ENCODE measurements around the gene C10orf62. TPM values are rescaled to one million over a fixed set of nuclear protein-coding genes. Genes with fewer than 3 reads are reported as not detected.

Gene C10orf62
- total RNA-seq, 1 donor from 2014 or later, result not detected

DNA sequence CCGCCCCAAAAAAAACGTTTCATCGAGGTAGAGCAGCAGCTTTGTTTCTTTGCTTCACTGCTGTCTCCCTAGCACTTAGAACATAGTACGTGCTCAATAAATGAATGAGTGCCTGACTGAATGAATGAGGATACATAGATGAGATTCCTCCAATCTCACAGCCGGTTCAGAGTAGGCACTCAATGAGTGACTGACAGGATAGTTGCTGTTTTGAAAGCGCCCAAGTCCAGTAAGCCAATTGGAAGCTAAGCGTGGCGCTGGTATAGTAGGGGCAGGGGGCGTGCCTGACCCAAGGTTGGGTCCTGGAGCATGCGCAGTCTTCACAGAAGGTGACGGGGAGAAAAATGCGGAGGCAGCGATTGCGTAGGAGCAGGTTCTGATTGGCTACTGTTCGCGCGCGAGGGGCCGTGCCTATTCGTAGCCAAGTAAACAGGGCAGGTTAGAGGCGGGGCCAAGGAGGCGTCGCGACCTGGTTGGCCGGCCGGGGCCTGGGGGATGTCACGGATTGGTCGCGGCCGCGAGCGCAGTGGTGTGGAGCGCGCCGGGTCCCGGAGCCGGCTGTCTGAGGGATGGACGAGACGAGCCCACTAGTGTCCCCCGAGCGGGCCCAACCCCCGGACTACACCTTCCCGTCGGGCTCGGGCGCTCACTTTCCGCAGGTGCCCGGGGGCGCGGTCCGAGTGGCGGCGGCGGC is 50.8 kb downstream of the C10orf62 start, which contains the start of gene PI4K2A:
PI4K2A (plus strand) TSS at position 498 of the 694 bp plus-strand sequence; CDS start at position 570, 72 bp downstream.
- TF ChIP-seq, protein P1, sequence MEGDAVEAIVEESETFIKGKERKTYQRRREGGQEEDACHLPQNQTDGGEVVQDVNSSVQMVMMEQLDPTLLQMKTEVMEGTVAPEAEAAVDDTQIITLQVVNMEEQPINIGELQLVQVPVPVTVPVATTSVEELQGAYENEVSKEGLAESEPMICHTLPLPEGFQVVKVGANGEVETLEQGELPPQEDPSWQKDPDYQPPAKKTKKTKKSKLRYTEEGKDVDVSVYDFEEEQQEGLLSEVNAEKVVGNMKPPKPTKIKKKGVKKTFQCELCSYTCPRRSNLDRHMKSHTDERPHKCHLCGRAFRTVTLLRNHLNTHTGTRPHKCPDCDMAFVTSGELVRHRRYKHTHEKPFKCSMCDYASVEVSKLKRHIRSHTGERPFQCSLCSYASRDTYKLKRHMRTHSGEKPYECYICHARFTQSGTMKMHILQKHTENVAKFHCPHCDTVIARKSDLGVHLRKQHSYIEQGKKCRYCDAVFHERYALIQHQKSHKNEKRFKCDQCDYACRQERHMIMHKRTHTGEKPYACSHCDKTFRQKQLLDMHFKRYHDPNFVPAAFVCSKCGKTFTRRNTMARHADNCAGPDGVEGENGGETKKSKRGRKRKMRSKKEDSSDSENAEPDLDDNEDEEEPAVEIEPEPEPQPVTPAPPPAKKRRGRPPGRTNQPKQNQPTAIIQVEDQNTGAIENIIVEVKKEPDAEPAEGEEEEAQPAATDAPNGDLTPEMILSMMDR (IDR thresholded peaks at IDR 0.05), result no peak
- Mint-ChIP-seq H3K27ac (ENCODE audit: unreplicated experiment) (peak within 1 kb of the TSS; percentile 98), H3K9me3 (ENCODE audit: low read depth) (no peaks in the 10 kb centered on the region), H3K36me3 (ENCODE audit: low read depth) (peaks cover 2% of the 10 kb centered on the region), H3K4me3 (ENCODE audit: unreplicated experiment) (peak within 1 kb of the TSS; percentile 98), H3K27me3 (ENCODE audit: low read depth) (no peaks in the 10 kb centered on the region), H3K4me1 (ENCODE audit: low read depth) (peaks cover 23% of the 10 kb centered on the region)
- peak; percentile 100 for DNase-seq (ENCODE audit: low spot score)

Other genes starting within 250 kb of the C10orf62 start
- 22.1 to 42.8 TPM (median 28.3 TPM) in 3 replicates for gene RRP12, start 188.4 kb upstream of the C10orf62 start, total RNA-seq
- 304 to 334 TPM (median 324 TPM) in 3 replicates for gene PGAM1, start 163.5 kb upstream of the C10orf62 start, total RNA-seq
- gene EXOSC1, start 143.7 kb upstream of the C10orf62 start, total RNA-seq, result 28.6 to 41.2 TPM (median 28.7 TPM) in 3 replicates
- 50.4 to 64.8 TPM (median 53.0 TPM) in 3 replicates for gene ZDHHC16, start 143.5 kb upstream of the C10orf62 start, total RNA-seq
- 63.4 to 80.2 TPM (median 66.6 TPM) in 3 replicates for gene MMS19, start 91.3 kb upstream of the C10orf62 start, total RNA-seq
- gene UBTD1, start 90.8 kb upstream of the C10orf62 start, total RNA-seq, result 29.3 to 38.2 TPM (median 38.2 TPM) in 3 replicates
- 0.46 to 0.60 TPM (median 0.54 TPM) in 3 replicates for gene ANKRD2, start 16.9 kb upstream of the C10orf62 start, total RNA-seq
- 0.12 TPM in 1 of 3 replicates, not detected in the others for gene HOGA1, start 5.3 kb upstream of the C10orf62 start, total RNA-seq
- gene MORN4, start 43.8 kb downstream of the C10orf62 start, total RNA-seq, result 11.3 to 13.7 TPM (median 11.8 TPM) in 3 replicates
- gene PI4K2A, start 51.0 kb downstream of the C10orf62 start, total RNA-seq, result 20.1 to 20.9 TPM (median 20.1 TPM) in 3 replicates
- 5.1 to 7.7 TPM (median 6.5 TPM) in 3 replicates for gene AVPI1, start 97.5 kb downstream of the C10orf62 start, total RNA-seq
- gene MARVELD1, start 124.0 kb downstream of the C10orf62 start, total RNA-seq, result 133 to 150 TPM (median 143 TPM) in 3 replicates
- 16.9 to 18.1 TPM (median 17.1 TPM) in 3 replicates for gene ZFYVE27, start 147.4 kb downstream of the C10orf62 start, total RNA-seq
- 0.31 to 0.80 TPM (median 0.35 TPM) in 3 replicates for gene SFRP5, start 182.3 kb downstream of the C10orf62 start, total RNA-seq